OCI-M1 (cell line): ENCODE results near the gene ZRANB1.
"Not testable (repeated sequence)": the region's sequence is repeated elsewhere in the genome, so short reads cannot be mapped to it uniquely, and the experiment has no call there.

Experiments
- DNase-seq: peaks from one replicate; lab custom pipeline; 2025; lab: John Stamatoyannopoulos, UW

Gene ZRANB1

GRCh38 chr10:124963866-124964720 lies 22.2 kb downstream of the ZRANB1 start:
- DNase-seq: peak; percentile 27

- DNase-seq: no peak
These were observed 24.1 kb downstream of the ZRANB1 start for GRCh38 chr10:124966008-124966407.

- no peak for DNase-seq
These were observed 25.3 kb downstream of the ZRANB1 start for GRCh38 chr10:124967255-124967654.

DNA sequence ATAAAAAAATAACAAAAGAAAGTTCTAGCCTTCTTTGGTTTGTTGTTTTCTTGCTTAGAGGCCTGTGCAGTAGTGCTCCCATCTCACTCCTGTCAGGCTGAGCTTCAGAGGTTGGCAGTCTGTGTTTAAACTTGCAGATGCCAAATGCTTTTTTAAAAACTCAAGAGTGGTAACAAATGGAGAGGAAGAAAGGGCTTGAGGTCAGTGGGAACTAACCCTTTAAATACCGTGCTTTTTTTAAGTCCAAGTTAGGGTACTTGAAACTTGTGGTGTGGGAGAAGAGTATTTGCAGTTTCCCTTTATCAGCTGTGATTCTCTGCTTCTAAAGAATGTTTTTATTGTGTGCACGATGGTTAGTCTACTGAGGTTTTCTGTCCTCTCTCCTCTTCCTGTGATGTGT lies 29.4 kb downstream of the ZRANB1 start:
- DNase-seq: no peak

DNA sequence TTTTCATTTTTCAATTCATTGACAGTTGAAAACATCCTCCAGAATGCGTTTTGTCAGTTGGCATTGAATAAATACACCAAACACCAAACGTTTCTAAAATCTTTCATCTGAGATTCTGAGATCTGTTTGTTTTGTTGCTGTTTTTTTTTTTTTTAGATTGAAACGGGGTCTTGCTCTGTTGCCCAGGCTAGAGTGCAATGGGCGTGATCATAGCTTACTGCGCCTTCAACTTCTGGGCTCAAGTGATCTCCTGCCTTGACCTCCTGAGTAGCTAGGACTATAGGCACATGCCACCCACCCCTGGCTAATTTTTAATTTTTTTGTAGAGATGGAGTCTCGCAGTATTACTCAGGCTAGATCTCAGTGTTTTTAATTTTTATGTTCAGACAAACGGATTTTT lies 30.7 kb downstream of the ZRANB1 start:
- no peak for DNase-seq

GRCh38 chr10:124974131-124974530 lies 32.2 kb downstream of the ZRANB1 start:
- DNase-seq: no peak

DNA sequence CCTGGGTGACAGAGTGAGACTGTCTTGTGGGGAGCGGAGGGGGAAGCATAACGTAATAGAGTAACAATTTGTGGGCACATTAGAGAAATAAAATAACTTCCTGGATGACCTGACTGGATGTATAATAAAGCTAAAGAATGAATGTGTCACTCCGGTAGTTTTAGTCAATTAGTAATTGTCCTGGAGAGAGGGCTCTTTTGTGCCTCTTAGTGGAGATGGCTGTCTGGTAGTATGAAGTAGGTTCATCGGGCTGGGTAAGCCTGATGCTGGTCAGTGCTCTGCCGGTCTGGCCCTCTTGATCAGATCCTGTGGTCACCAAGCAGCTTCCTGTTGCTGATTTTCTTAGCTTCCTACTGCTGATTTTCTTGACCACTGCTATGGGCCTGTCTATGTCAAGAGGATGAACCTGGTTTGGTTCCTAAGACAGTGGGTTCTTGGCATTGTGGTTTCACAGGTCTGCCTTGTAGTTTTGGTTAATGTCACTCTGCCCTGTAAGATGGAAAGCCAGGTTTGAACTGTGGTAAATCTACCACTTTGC lies 34.1 kb downstream of the ZRANB1 start:
- peak; percentile 78 for DNase-seq

GRCh38 chr10:124977161-124977560 lies 35.2 kb downstream of the ZRANB1 start:
- no peak for DNase-seq

- DNase-seq: no peak
These were observed 35.9 kb downstream of the ZRANB1 start for GRCh38 chr10:124977648-124978375.

GRCh38 chr10:124978376-124978725 lies 36.4 kb downstream of the ZRANB1 start:
- DNase-seq: no peak

DNA sequence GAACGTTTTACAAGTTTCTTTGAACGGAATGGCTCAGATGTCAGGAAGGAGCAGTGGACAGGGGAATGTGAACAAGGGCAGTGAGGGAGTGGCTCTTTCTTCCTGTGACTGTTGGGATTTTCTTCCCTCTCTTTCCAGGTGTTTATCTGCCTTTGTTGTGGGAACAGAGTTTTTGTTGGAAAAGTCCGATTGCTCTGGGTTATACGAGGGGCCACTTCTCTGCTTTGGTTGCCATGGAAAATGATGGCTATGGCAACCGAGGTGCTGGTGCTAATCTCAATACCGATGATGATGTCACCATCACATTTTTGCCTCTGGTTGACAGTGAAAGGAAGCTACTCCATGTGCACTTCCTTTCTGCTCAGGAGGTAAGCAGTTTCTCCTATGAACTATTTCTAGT lies 41.4 kb downstream of the ZRANB1 start:
- peak; percentile 71 for DNase-seq

DNA sequence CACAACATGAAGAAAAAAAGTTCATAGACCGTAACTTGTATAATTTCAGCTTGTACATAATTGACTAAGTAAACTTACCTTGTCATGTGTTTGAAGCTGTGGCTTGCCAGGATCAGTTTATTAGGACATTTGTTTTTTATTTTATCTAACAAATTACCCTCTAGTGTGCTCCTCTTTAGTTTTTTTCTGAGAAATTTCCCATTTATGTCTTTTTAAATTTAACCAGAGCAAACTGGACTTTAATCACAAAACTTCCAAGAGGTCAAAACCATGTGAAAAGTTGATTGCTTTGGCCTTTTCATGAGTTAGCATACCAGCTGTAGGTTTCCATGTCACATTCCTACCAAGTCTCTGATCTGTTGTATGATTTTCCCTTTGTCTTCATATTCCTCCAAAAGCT lies 42.5 kb downstream of the ZRANB1 start:
- peak; percentile 39 for DNase-seq

- DNase-seq: no peak
These were observed 43.2 kb downstream of the ZRANB1 start for GRCh38 chr10:124985162-124985561.

- DNase-seq: no peak
These were observed 45.9 kb downstream of the ZRANB1 start for GRCh38 chr10:124987788-124988187.

DNA sequence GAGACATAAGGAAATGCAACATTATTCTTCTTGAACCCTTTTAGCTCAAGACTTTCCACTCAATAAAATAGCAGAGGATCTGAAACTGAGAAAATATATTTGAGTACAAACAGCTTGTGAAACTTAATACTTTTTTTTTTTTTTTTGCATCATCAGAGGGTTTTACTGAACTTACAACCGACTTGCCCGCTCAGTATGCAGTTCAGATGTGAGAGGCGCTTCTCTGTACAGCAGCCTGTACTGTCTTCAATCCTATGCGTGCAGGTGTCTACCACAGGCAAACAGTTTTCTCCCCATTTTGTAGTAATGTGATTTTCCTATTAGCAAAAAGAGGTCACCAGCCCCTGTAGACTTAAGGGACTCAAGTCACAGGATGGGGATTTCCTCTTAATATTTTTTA lies 46.8 kb downstream of the ZRANB1 start:
- DNase-seq: not testable (repeated sequence)

DNA sequence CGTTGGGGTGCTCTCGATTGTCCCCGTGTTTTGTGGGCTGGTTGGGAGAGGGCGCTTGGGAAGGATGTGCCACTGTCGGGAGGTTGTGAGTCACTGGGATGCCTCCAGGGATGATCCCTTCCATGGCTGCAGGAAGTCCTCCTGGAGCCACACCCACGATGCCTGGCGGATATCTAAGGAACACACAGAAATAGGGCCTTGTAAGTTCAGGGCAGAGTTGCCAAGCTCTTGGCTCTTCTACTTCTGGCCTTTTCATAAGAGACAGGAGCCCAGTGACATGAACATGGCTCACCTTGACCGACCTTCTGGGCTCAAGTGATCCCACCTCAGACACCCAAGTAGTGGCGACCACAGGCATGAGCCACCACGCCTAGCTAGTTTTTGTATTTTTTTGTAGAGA lies 47.6 kb downstream of the ZRANB1 start:
- no peak for DNase-seq

DNA sequence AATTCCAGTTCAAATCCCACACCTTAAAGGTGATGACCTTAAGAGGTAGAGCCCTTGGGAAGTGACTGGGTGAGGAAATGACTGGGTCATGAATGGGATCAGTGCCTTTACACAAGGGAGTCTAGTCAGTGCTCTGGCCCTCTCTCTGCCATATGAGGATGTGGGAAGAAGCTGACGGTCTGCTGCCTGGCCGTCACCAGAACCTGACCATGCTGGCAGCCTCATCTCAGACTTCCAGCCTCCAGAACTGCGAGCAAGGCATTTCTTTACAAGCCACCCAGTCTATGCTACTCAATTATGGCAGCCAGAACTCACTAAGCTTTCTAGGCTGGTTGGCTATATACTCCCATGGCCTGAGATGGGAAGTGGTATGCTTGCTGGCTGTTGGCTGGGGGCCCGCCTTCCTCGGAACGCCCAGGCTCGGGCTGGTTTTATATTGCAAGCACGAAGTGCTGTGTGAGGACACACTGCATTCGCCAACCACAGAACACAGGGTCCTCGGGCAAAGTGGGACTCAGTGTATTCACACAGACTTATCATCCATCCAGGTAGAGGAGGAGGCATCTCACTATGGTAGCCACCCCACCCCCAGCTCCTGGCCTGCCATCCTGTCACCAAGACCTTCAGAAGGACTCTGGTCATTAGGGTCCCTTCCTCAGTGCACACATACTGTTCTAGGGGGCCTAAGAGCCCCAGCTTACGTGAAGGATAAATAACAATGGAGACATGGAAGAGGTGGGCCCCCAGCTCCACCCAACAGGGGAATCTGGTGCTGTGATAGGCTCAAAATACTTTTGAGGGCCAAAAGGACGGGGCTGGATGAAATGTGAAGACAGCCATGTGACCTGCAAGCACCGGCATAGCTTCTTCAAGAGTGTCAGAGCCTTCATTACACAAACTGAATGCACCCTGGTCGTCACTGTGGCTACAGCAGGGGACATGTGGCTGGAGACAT lies 49.0 kb downstream of the ZRANB1 start:
- no peak for DNase-seq

DNA sequence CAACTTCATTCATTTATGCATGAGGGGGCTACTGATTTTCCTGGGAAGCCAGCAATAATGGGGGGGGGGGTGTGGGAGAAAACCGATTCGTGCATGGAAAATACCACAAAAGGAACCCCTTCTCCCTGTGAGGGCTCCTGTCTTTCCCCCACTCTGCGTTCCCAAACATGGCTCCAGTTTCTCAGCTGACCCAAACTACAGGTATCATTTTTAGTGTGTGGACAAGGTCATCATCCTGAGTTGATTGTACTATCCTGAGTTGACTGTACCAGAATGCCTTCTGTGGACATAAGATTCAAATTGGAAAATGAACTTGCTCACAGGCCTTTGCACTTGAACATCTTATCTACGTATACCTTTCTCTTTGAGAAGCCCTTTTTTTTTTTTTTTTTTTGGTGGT lies 49.9 kb downstream of the ZRANB1 start:
- DNase-seq: no peak

- DNase-seq: peak; percentile 78
These were observed 50.8 kb downstream of the ZRANB1 start for GRCh38 chr10:124992462-124993344.

- no peak for DNase-seq
These were observed 51.4 kb downstream of the ZRANB1 start for GRCh38 chr10:124993345-124993708.
